HCT116 (cell line): ENCODE measurements around the gene ATP8B3. TPM values are rescaled to one million over a fixed set of nuclear protein-coding genes. Genes with fewer than 3 reads are reported as not detected.

Source experiments
- ATAC-seq: fragments of 200-7000 bp; cut with Tn5 transposase; 2 replicates; pipeline ENCODE4 v1.9.1; 2020; ENCODE audit warnings: mild to moderate bottlenecking, moderate library complexity
- BruUV-seq: library from RNA; stranded (reverse); fragments of 400-500 nt; replicated peaks from 2 replicates; lab custom pipeline; 2021; lab: Mats Ljungman, UMichigan
- CTCF ChIA-PET: fragments of 300-600 bp; sonication (Branson Sonifier 250); formaldehyde crosslinking; loops from one replicate; lab custom pipeline; 2021; ENCODE audit warnings: antibody characterized with exemption; lab: Charles Lee
- POLR2A ChIA-PET: fragments of 300-600, 350-600 bp; sonication (Branson Sonifier 250); formaldehyde crosslinking; loops from one replicate; lab custom pipeline; 2021; ENCODE audit warnings: antibody characterized with exemption; lab: Charles Lee
- RAD21 ChIA-PET, 2 experiments: fragments of 300-600 bp; sonication (Branson Sonifier 250); formaldehyde crosslinking; loops; one replicate each; lab custom pipeline; 2023; ENCODE audit warnings: low total read pairs in 2 of 2; ENCODE audit not compliant: uncharacterized antibody in 2 of 2, unreplicated experiment in 2 of 2, low non-redundant PET in 1 of 2; lab: Charles Lee
- DNase-seq: peaks from one replicate; pipeline ENCODE4 v3.0.0-alpha.2; 2010; ENCODE audit warnings: low read depth, low spot score
- H2AFZ ChIP-seq: fragments of 200-600 bp; shearing (Covaris generic), sonication (generic); 2 replicates; pipeline ENCODE4 v1.6.1; 2017; ENCODE audit warnings: low read depth, mixed run types, mixed read lengths, antibody characterized with exemption, low read length; ENCODE audit not compliant: poor library complexity, severe bottlenecking
- H3K27ac ChIP-seq: 2 replicates; pipeline ENCODE4 v1.5.1; 2012; ENCODE audit warnings: low read depth, low read length
- H3K27me3 ChIP-seq: fragments of 200-600 bp; sonication (generic); 2 replicates; pipeline ENCODE4 v1.6.1; 2016; ENCODE audit warnings: mixed run types, low read length, mixed read lengths; ENCODE audit not compliant: insufficient read depth
- H3K36me3 ChIP-seq, 2 experiments: fragments of 200-500 bp in 1 of 2; fragments of 200-600 bp in 1 of 2; sonication (Bioruptor generic) in 1 of 2; sonication (generic) in 1 of 2; 2 replicates each; pipeline versions ENCODE4 v1.5.1 to v1.6.1; 2014 to 2016; ENCODE audit warnings: low read length in 2 of 2, inconsistent platforms in 1 of 2, mixed read lengths in 1 of 2, mixed run types in 1 of 2; ENCODE audit not compliant: insufficient read depth in 2 of 2, control insufficient read depth in 1 of 2
- H3K4me1 ChIP-seq, 2 experiments: fragments of 200-600 bp in 1 of 2; sonication (generic) in 1 of 2; 2 replicates each; pipeline versions ENCODE4 v1.5.1 to v1.6.1; 2012 to 2017; ENCODE audit warnings: low read length in 2 of 2, inconsistent platforms in 1 of 2, mild to moderate bottlenecking in 1 of 2, mixed read lengths in 1 of 2, mixed run types in 1 of 2, moderate library complexity in 1 of 2; ENCODE audit not compliant: insufficient read depth in 2 of 2, control insufficient read depth in 1 of 2
- H3K4me2 ChIP-seq: fragments of 200-600 bp; sonication (generic); 2 replicates; pipeline ENCODE4 v1.6.1; 2017; ENCODE audit warnings: mixed run types, low read length, mixed read lengths
- H3K4me3 ChIP-seq, 2 experiments: fragments of 200-600 bp in 1 of 2; sonication (generic) in 1 of 2; replicated peaks in 1 of 2; 2 replicates each; pipeline ENCODE4 v1.5.1; 2011 to 2016; ENCODE audit warnings: low read length in 2 of 2, control low read depth in 1 of 2, low read depth in 1 of 2, mild to moderate bottlenecking in 1 of 2, mixed read lengths in 1 of 2, mixed run types in 1 of 2
- H3K79me2 ChIP-seq: fragments of 200-600 bp; sonication (generic); 2 replicates; pipeline ENCODE4 v1.6.1; 2017; ENCODE audit warnings: mild to moderate bottlenecking, mixed run types, low read length, moderate library complexity, mixed read lengths; ENCODE audit not compliant: insufficient read depth
- H3K9ac ChIP-seq: fragments of 200-600 bp; sonication (generic); 2 replicates; pipeline ENCODE4 v1.6.1; 2016; ENCODE audit warnings: low read length, mixed read lengths
- H3K9me2 ChIP-seq: fragments of 200-600 bp; sonication (generic), shearing (Covaris generic); 2 replicates; pipeline ENCODE4 v1.6.1; 2017; ENCODE audit warnings: mixed run types, mild to moderate bottlenecking, moderate library complexity; ENCODE audit not compliant: insufficient read depth
- H3K9me3 ChIP-seq, 2 experiments: fragments of 200-500 bp in 1 of 2; fragments of 200-600 bp in 1 of 2; sonication (Bioruptor generic) in 1 of 2; sonication (generic) in 1 of 2; 2 replicates each; pipeline ENCODE4 v1.6.1; 2014 to 2017; ENCODE audit warnings: low read length in 2 of 2, mixed read lengths in 2 of 2, inconsistent platforms in 1 of 2, low read depth in 1 of 2, mild to moderate bottlenecking in 1 of 2, mixed run types in 1 of 2, moderate library complexity in 1 of 2; ENCODE audit not compliant: control insufficient read depth in 1 of 2, insufficient read depth in 1 of 2
- H4K20me1 ChIP-seq: fragments of 200-600 bp; sonication (generic), shearing (Covaris generic); 2 replicates; pipeline ENCODE4 v1.6.1; 2017; ENCODE audit warnings: mixed run types, mild to moderate bottlenecking, moderate library complexity; ENCODE audit not compliant: insufficient read depth
- CTCF ChIP-seq, 3 experiments: fragments of 200-600 bp in 1 of 3; sonication (generic) in 1 of 3; IDR thresholded peaks in 2 of 3; conservative IDR thresholded peaks in 1 of 3; 2 replicates each; pipeline ENCODE4 v1.5.1; 2012 to 2017; ENCODE audit warnings: low read depth in 2 of 3, low read length in 2 of 3, antibody characterized with exemption in 1 of 3, borderline replicate concordance in 1 of 3, control low read depth in 1 of 3, mild to moderate bottlenecking in 1 of 3, mixed read lengths in 1 of 3, mixed run types in 1 of 3, moderate library complexity in 1 of 3; ENCODE audit not compliant: insufficient read depth in 1 of 3
- EGR1 ChIP-seq: IDR thresholded peaks from 2 replicates; pipeline ENCODE4 v1.6.1; 2012; ENCODE audit warnings: low read depth
- ELF1 ChIP-seq: IDR thresholded peaks from 2 replicates; pipeline ENCODE4 v1.6.1; 2012; ENCODE audit warnings: low read depth, borderline replicate concordance
- POLR2A ChIP-seq: IDR thresholded peaks from 2 replicates; pipeline ENCODE4 v1.7.0; 2011; ENCODE audit warnings: borderline replicate concordance; ENCODE audit not compliant: insufficient read depth, insufficient read length; ENCODE audit errors: extremely low read depth
- ZBTB33 ChIP-seq: IDR thresholded peaks from 2 replicates; pipeline ENCODE4 v1.6.1; 2011; ENCODE audit warnings: mild to moderate bottlenecking, low read length, moderate library complexity; ENCODE audit not compliant: insufficient replicate concordance; ENCODE audit errors: extremely low read depth
- intact Hi-C: fragments of 100-400 bp; cut with micrococcal nuclease; formaldehyde crosslinking; loops from 2 replicates; pipeline ENCODE4 v1.10.0; 2022
- total RNA-seq: library from RNA; stranded (reverse); gene quantifications from one replicate; pipeline ENCODE4 v1.2.1, GENCODE V29; 2021; ENCODE audit not compliant: unreplicated experiment

Gene ATP8B3
- total RNA-seq, 1 experiment from 2014 or later = 17.0 TPM

GRCh38 chr19:1818549-1819195 lies 6.6 kb upstream of the ATP8B3 start:
- Histone ChIP-seq H3K27me3 (no peaks in the 10 kb centered on the region), H3K4me2 (no peak overlapping the region), H4K20me1 (no peaks in the 10 kb centered on the region), H3K79me2 (no peaks in the 10 kb centered on the region), H3K4me1 (peaks cover 2 to 3% of the 10 kb centered on the region in 2 experiments), H3K9me2 (no peaks in the 10 kb centered on the region), H3K36me3 (peaks cover 14 to 22% of the 10 kb centered on the region in 2 experiments), H3K9ac (no peak overlapping the region), H3K27ac (no peak overlapping the region), H3K4me3 (no peak overlapping the region), H2AFZ (no peak overlapping the region), H3K9me3 (no peaks in the 10 kb centered on the region)
- DNase-seq (no peak), ATAC-seq (no peak)
- TF ChIP-seq ELF1 = no peak
- TF ChIP-seq CTCF (IDR thresholded peaks at IDR 0.05 in 2 of 3, conservative IDR thresholded peaks at IDR 0.05 in 1 of 3; ENCODE audit: borderline replicate concordance in 1 of 3, insufficient read depth in 1 of 3, low read depth in 2 of 3, low read length in 2 of 3) = no peak
- TF ChIP-seq EGR1 = no peak
- TF ChIP-seq ZBTB33 = no peak
- no peak for TF ChIP-seq POLR2A
- no TSS peak for BruUV-seq
- RAD21 ChIA-PET = no interaction called here
- POLR2A ChIA-PET = no interaction called here
- CTCF ChIA-PET = no interaction called here
- intact Hi-C loops = loop anchor here (10.0 kb wide), 1 partner anchor 214 kb away; the partner anchor contains the start of gene UQCR11
